SK-N-MC (cell line): ENCODE results near the gene ARL5C.
"Not testable (repeated sequence)": the region's sequence is repeated elsewhere in the genome, so short reads cannot be mapped to it uniquely, and the experiment has no call there.

Source experiments
- DNase-seq: peaks from one replicate; pipeline ENCODE4 v3.0.0-alpha.2; 2011; ENCODE audit warnings: low read depth, low spot score
- H3K27ac ChIP-seq: fragments of 200-600 bp; sonication (generic); 2 replicates; pipeline ENCODE4 v1.5.1; 2016; ENCODE audit warnings: mixed run types
- H3K36me3 ChIP-seq: fragments of 200-600 bp; sonication (generic); 2 replicates; pipeline ENCODE4 v1.6.1; 2017; ENCODE audit warnings: antibody characterized with exemption, low read length, mixed read lengths; ENCODE audit not compliant: insufficient read depth
- H3K4me3 ChIP-seq: fragments of 200-600 bp; sonication (generic); 2 replicates; pipeline ENCODE4 v1.5.1; 2016
- H3K9ac ChIP-seq: fragments of 200-600 bp; sonication (generic); 2 replicates; pipeline ENCODE4 v1.8.0; 2017; ENCODE audit warnings: mixed run types, mixed read lengths; ENCODE audit not compliant: insufficient read length
- H3K9me3 ChIP-seq: fragments of 200-600 bp; sonication (generic); 2 replicates; pipeline ENCODE4 v1.6.1; 2017; ENCODE audit warnings: low read depth, mild to moderate bottlenecking, antibody characterized with exemption, low read length, moderate library complexity, mixed read lengths
- EZH2 ChIP-seq: fragments of 200-600 bp; sonication (generic); IDR thresholded peaks from one replicate; pipeline ENCODE4 v1.6.1; 2017; ENCODE audit warnings: antibody characterized with exemption
- FOXP2 ChIP-seq: optimal IDR thresholded peaks from 2 replicates; pipeline ENCODE3; 2011; ENCODE audit warnings: mild to moderate bottlenecking, moderate library complexity; ENCODE audit not compliant: insufficient read depth; ENCODE audit errors: extremely low read length, control extremely low read depth
- POLR2AphosphoS5 ChIP-seq: IDR thresholded peaks from 2 replicates; pipeline ENCODE4 v1.6.1; 2012; ENCODE audit warnings: mild to moderate bottlenecking, low read depth, low read length, borderline replicate concordance

ARL5C gene

DNA sequence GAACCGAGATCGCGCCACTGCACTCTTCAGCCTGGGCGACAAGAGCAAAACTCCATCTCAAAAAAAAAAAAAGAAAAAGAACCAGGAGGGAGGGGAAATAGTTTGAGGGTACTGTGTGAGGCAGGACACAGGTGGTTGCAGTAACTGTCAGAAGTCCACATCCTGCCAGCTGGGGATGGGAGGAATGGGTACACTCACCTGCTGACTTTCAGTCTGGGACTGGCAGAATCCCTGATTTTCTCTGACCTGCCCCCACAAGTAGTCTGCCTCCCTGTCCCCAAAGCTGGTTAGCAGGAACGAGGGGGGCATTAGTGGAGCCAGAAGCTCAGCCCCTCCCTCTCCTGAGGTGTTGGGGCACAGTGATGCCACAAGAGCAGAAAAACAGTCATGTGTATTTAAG lies 7.1 kb upstream of the ARL5C start:
- no peak overlapping the region for H3K9ac ChIP-seq
- no peak for DNase-seq
- peaks cover 5% of the 10 kb centered on the region; the same call in 1 of the 2 replicates for H3K36me3 ChIP-seq
- H3K4me3 ChIP-seq = no peak overlapping the region
- no peaks in the 10 kb centered on the region for H3K9me3 ChIP-seq
- no peak for TF ChIP-seq EZH2
- TF ChIP-seq POLR2AphosphoS5 = no peak
- no peak for TF ChIP-seq FOXP2
- no peak overlapping the region for H3K27ac ChIP-seq

DNA sequence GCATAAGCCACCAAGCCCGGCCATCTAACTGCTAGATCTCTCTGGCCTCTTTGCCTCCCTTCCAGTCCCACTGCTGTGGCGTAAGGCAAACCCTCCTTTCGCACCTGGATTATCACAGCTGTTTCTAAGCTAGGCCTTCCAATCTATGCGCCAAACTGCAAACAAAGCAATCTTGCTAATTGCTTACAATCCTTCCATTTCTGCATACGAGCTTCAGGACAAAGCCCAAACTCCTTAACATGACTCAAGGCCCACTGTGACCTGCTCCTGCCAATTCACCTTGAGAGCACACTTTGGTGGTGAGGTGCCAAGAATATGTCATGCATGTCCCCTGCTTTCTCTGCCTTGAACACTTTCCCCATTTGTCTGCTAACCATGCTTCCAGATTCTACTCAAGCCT lies 6.0 kb upstream of the ARL5C start:
- TF ChIP-seq POLR2AphosphoS5 = no peak
- TF ChIP-seq FOXP2 = no peak
- no peak for TF ChIP-seq EZH2
- Histone ChIP-seq H3K27ac (no peak overlapping the region), H3K36me3 (no peaks in the 10 kb centered on the region; the same call in 1 of the 2 replicates), H3K4me3 (no peak overlapping the region), H3K9me3 (no peaks in the 10 kb centered on the region), H3K9ac (no peak overlapping the region)
- DNase-seq = no peak

DNA sequence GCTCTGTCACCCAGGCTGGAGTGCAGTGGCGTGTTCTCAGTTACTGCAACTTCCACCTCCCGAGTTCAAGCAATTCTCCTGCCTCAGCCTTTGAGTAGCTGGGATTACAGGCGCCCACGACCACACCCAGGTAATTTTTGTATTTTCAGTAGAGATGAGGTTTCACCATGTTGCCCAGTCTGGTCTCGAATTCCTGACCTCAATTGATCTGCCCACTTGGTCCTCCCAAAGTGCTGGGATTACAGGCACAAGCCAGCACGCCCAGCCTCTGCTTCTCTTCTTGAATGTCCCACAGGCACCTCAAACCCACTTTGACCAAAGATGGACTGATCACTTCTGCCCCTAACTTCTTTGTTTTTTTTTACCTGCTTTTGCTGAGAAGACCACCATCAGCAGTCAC lies 4.6 kb upstream of the ARL5C start:
- Histone ChIP-seq H3K36me3 (no peaks in the 10 kb centered on the region), H3K27ac (no peak overlapping the region), H3K4me3 (no peak overlapping the region), H3K9me3 (no peaks in the 10 kb centered on the region), H3K9ac (no peak overlapping the region)
- DNase-seq = no peak
- TF ChIP-seq EZH2 = no peak
- no peak for TF ChIP-seq FOXP2
- no peak for TF ChIP-seq POLR2AphosphoS5

DNA sequence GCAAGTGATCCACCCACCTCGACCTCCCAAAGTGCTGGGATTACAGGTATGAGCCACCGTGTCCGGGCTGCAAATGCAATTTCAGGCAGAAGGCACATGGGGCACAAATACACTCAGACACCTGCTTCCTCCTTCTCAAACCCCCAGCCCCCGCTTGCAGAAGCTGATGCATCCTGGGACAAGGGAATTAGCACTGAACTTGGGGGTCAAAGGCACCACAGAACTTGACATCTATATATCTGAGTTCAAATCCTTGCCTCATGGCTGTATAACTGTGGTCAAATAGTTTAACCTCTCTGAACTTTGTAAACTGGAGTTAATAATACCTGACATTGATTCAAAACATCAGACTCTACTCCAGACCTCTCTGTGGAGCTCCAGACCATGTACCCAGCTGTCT lies 4.1 kb upstream of the ARL5C start:
- Histone ChIP-seq H3K9ac (no peak overlapping the region), H3K4me3 (no peak overlapping the region), H3K9me3 (no peaks in the 10 kb centered on the region), H3K36me3 (no peaks in the 10 kb centered on the region), H3K27ac (no peak overlapping the region)
- no peak for DNase-seq
- TF ChIP-seq FOXP2 (no peak), EZH2 (no peak), POLR2AphosphoS5 (no peak)

DNA sequence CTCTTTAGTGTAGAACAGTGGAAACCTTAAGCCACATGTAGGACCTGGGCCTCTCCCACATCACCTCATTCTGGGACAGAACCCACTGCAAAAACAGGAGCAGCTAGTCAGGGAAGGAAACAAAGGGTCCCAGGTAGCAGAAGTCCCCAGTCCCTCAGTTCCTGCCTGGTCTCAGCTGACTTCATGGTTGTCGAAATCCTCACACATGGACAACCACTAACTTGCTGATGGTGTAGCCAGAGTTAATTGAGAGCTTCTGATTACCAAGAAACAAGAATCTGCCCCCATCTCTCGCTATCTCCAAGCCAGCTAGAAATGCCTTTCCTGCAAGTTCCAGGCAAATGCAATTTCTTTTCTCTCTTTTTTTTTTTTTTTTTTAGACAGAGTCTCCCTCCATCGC lies 3.6 kb upstream of the ARL5C start:
- TF ChIP-seq FOXP2 (no peak), POLR2AphosphoS5 (no peak), EZH2 (no peak)
- DNase-seq = no peak
- H3K27ac ChIP-seq = no peak overlapping the region

DNA sequence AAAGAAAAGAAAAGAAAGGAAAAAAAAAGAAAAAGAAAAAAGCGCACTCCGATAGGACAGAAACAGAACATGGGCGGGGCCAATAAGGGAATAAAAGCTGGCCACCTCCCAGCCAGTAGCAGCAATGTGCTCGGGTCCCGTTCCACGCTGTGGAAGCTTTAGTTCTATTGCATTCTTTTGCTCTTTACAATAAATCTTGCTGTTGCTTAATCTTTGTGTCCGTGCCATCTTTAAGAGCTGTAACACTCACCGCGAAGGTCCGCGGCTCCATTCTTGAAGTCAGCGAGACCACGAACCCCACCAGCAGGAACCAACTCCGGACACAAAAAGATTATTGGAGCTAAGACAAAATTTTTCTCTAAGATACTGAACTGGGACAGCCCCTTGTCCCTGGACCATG lies 3.1 kb upstream of the ARL5C start:
- Histone ChIP-seq H3K9me3 (no peaks in the 10 kb centered on the region), H3K4me3 (no peak overlapping the region), H3K36me3 (no peaks in the 10 kb centered on the region), H3K27ac (no peak overlapping the region), H3K9ac (no peak overlapping the region)
- TF ChIP-seq POLR2AphosphoS5 = no peak
- TF ChIP-seq FOXP2 = no peak
- no peak for TF ChIP-seq EZH2
- DNase-seq = no peak

More for the DNA sequence above, 3.6 kb upstream of the ARL5C start:
- Histone ChIP-seq H3K4me3 (no peak overlapping the region), H3K36me3 (no peaks in the 10 kb centered on the region), H3K9me3 (no peaks in the 10 kb centered on the region), H3K9ac (no peak overlapping the region)

DNA sequence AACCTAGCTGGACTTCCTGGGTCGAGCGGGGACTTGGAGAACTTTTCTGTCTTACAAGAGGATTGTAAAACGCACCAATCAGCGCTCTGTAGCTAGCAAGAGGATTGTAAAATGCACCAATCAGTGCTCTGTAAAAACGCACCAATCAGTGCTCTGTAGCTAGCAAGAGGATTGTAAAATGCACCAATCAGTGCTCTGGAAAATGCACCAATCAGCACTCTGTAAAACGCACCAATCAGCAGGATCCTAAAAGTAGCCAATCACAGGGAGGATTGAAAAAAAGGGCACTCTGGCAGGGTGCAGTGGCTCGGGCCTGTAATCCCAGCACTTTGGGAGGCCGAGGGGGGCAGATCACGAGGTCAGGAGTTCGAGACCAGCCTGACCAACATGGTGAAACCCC lies 2.5 kb upstream of the ARL5C start:
- not testable (repeated sequence) for DNase-seq, H3K36me3 ChIP-seq, H3K9me3 ChIP-seq, H3K27ac ChIP-seq, H3K9ac ChIP-seq, H3K4me3 ChIP-seq

DNA sequence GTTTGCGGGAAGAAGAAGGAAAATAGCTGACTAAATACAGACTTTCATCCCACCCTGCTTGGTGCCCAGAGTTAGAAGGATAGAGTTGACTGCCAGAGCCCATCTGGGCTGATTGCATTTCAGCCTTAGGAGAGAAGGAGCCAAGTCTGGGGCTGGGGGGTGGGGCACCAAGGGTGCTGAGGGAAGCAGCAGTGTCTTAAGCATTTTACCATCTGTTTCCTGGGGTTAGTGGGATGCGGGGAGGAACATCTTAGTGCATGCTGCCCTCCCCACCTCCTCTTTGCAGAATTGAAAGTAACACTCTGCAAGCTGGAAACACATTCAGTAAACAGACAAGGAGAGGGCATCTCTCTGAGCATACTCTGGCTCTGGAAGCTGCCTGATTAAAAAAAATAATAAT lies 1.5 kb upstream of the ARL5C start:
- H3K4me3 ChIP-seq = no peak overlapping the region
- TF ChIP-seq POLR2AphosphoS5 (no peak), EZH2 (no peak), FOXP2 (no peak)
- no peak overlapping the region for H3K9ac ChIP-seq
- H3K36me3 ChIP-seq = no peaks in the 10 kb centered on the region
- DNase-seq = no peak
- no peaks in the 10 kb centered on the region for H3K9me3 ChIP-seq
- no peak overlapping the region for H3K27ac ChIP-seq

DNA sequence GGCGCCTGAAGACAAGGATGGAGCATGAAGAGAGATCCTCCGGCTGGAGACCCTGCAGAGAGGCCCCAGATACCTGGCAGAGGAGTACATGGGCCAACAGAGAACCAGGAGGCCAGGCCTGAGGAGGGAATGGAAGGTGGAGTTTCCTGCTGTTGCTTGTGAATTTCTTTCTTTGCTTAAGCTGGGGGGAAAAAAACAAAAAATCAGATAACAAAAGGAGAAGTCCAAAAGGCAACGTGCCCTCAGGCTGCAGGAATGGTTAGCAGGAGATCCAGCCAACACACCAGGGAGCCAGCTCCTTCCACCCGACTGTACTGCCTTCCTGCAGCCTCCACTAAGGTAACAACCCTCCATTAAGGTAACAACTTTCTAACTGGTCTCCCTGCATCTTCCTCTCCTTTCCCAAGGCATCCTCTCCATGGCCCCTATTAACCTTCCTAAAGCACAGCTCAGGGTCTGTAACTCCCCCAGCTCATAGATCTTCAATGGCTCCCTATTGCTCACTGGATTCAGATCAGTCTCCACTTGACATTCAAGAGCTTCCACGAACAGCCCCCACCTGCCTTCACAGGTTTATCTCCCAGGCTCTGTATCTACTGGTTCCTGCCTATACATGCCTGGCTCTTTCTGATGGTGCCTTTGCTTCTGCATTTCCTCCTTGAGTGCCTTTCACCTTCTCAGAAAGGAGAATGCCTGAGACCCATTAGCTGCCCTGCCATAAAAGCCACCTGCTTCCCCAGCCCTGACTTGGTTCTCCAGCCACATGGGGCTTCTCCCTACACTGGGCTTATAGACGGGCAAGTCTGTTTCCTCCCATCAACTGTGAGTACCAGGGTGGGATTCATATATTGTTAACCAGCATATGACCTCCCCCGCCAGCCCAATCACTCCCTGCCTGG lies 725 bp upstream of the ARL5C start:
- no peak for DNase-seq
- Histone ChIP-seq H3K9ac (no peak overlapping the region), H3K4me3 (no peak overlapping the region), H3K27ac (no peak overlapping the region), H3K9me3 (no peaks in the 10 kb centered on the region), H3K36me3 (no peaks in the 10 kb centered on the region)
- TF ChIP-seq FOXP2 (no peak), POLR2AphosphoS5 (no peak), EZH2 (no peak)
